SK-N-MC (cell line): Measurements from ENCODE around the gene FLNB.

Source experiments
- DNase-seq: peaks from one replicate; pipeline ENCODE4 v3.0.0-alpha.2; 2011; ENCODE audit warnings: low read depth, low spot score
- H3K27ac ChIP-seq: fragments of 200-600 bp; sonication (generic); 2 replicates; pipeline ENCODE4 v1.5.1; 2016; ENCODE audit warnings: mixed run types
- H3K36me3 ChIP-seq: fragments of 200-600 bp; sonication (generic); 2 replicates; pipeline ENCODE4 v1.6.1; 2017; ENCODE audit warnings: antibody characterized with exemption, low read length, mixed read lengths; ENCODE audit not compliant: insufficient read depth
- H3K4me3 ChIP-seq: fragments of 200-600 bp; sonication (generic); 2 replicates; pipeline ENCODE4 v1.5.1; 2016
- H3K9ac ChIP-seq: fragments of 200-600 bp; sonication (generic); 2 replicates; pipeline ENCODE4 v1.8.0; 2017; ENCODE audit warnings: mixed run types, mixed read lengths; ENCODE audit not compliant: insufficient read length
- H3K9me3 ChIP-seq: fragments of 200-600 bp; sonication (generic); 2 replicates; pipeline ENCODE4 v1.6.1; 2017; ENCODE audit warnings: low read depth, mild to moderate bottlenecking, antibody characterized with exemption, low read length, moderate library complexity, mixed read lengths
- EZH2 ChIP-seq: fragments of 200-600 bp; sonication (generic); IDR thresholded peaks from one replicate; pipeline ENCODE4 v1.6.1; 2017; ENCODE audit warnings: antibody characterized with exemption
- FOXP2 ChIP-seq: optimal IDR thresholded peaks from 2 replicates; pipeline ENCODE3; 2011; ENCODE audit warnings: mild to moderate bottlenecking, moderate library complexity; ENCODE audit not compliant: insufficient read depth; ENCODE audit errors: extremely low read length, control extremely low read depth
- POLR2AphosphoS5 ChIP-seq: IDR thresholded peaks from 2 replicates; pipeline ENCODE4 v1.6.1; 2012; ENCODE audit warnings: mild to moderate bottlenecking, low read depth, low read length, borderline replicate concordance

Gene FLNB

DNA sequence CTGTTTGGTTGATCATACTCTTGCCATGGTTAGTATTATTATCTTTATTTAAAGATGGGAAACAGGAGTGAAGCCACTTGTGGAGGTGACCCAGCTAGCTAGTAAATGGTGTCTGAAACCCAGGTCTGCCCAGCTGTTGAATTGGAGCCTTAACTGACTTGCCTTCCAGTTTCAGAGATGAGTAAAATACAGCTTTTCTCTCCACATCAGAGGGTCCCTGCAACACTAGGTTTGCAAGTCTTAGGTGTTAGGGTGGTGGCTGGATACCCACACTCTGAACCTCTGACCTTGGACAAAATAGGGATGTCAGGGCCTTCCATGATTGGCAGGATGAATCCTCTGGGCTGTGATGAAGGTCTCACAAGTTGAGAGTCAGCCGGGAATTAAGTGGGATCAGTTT lies 4.1 kb downstream of the FLNB start:
- Histone ChIP-seq H3K9me3 (no peaks in the 10 kb centered on the region), H3K27ac (no peak overlapping the region)
- TF ChIP-seq FOXP2 (no peak), EZH2 (no peak)

DNA sequence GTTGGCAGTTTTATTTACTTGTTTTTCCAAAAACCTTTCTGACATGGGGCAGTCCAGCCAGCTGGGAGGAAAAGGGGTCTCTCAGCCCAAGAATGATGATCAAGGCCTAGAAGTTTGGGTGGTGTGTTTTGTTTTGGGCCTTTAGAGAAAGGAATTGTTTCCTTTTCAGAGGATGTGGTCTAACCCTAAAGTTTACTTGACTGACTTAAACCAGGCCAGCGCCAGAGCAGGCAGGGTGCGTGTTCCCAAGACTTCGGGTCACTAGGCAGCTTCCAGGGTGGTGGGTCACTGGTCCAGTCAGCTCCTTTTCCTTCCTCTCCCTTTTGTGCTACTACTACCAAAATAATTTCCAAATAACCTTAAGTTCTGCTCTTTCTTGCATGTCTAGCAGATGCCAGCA lies 4.9 kb downstream of the FLNB start:
- Histone ChIP-seq H3K4me3 (no peak overlapping the region), H3K9me3 (no peaks in the 10 kb centered on the region), H3K9ac (no peak overlapping the region), H3K27ac (no peak overlapping the region), H3K36me3 (no peaks in the 10 kb centered on the region)
- no peak for TF ChIP-seq POLR2AphosphoS5
- no peak for TF ChIP-seq EZH2
- TF ChIP-seq FOXP2, result no peak
- no peak for DNase-seq

More for the DNA sequence above, 4.1 kb downstream of the FLNB start:
- Histone ChIP-seq H3K4me3 (no peak overlapping the region), H3K9ac (no peak overlapping the region), H3K36me3 (no peaks in the 10 kb centered on the region)
- no peak for DNase-seq

DNA sequence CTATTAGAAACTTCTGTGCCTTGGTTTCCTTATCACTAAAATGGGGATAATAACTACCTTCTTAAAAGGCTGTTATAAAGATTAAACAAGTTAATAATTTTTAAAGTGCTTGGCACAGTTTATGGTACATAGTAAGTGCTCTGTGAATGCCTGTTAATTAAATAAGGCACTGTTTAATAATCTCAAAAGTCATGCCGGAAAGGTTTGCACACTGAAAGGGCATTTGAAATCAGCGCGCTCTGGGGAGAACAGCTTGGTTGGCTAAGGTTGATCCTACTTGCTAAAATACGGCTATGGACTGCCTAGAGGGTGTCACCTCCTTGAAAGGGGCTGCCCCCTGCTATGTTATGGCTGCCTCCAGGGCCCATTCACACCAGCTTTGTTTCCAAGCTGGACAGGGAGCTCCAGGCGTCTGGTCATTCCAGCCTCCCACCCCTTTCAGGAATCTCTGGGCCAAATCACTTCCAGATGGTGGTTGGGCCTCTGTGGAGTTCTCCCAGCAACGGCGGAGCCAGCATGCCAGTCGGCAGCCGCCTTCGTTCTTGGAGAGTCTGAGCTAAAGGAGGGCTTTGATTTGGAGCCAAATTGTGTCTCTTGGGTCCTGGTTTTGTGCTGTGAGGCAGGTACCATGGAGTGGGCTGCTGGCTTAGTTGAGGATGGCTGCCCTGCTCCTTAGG lies 5.9 kb downstream of the FLNB start:
- no peak overlapping the region for H3K27ac ChIP-seq
- no peak overlapping the region for H3K9ac ChIP-seq
- H3K9me3 ChIP-seq, result no peaks in the 10 kb centered on the region
- no peak for DNase-seq
- H3K36me3 ChIP-seq, result no peaks in the 10 kb centered on the region
- TF ChIP-seq POLR2AphosphoS5 (no peak), FOXP2 (no peak), EZH2 (no peak)
- no peak overlapping the region for H3K4me3 ChIP-seq

DNA sequence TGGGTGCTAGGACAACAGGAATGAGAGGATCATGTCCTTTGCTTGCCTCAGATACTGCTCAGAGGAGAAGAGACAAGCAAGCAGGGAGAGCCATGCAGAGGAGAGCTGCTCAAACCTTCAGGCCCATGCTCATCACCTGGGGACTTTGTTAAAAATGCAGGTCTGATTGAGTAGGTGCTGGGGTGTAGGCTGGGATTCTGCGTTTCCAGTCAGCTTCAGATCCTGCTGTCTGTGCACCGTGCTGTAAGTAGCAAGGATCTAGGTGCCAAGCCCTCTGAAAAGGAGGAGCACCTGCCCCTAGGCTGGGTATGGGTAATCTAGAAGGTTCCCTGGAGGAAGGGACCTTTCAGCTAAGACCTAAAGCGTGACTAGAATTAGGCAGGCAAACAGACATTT lies 7.3 kb downstream of the FLNB start:
- no peaks in the 10 kb centered on the region for H3K36me3 ChIP-seq
- no peak for DNase-seq
- H3K4me3 ChIP-seq, result no peak overlapping the region
- no peak for TF ChIP-seq POLR2AphosphoS5
- no peak for TF ChIP-seq EZH2
- no peak for TF ChIP-seq FOXP2
- H3K9ac ChIP-seq, result no peak overlapping the region
- no peak overlapping the region for H3K27ac ChIP-seq
- no peaks in the 10 kb centered on the region for H3K9me3 ChIP-seq

DNA sequence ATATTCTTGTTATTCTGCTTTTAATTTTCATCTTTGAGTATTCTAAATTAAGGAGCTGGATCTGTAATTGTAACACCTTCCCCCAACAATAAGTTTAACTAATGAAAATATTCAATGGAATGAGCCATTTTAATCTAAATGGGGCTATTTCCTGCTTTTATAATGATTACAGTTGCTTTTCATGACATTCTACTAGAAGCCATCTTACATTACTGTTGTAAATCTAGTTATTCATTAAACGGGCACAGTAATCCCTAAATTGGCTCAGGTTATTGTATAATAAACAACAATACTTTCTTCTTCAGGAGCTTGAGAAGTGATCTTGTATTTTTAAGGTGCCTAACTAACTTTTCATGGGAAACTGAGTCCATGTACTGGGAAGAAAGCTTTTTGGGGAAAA lies 8.5 kb downstream of the FLNB start:
- no peak for DNase-seq
- H3K36me3 ChIP-seq, result no peaks in the 10 kb centered on the region
- H3K9ac ChIP-seq, result no peak overlapping the region
- no peak overlapping the region for H3K4me3 ChIP-seq
- H3K27ac ChIP-seq, result no peak overlapping the region
- H3K9me3 ChIP-seq, result no peaks in the 10 kb centered on the region
- TF ChIP-seq POLR2AphosphoS5 (no peak), EZH2 (no peak), FOXP2 (no peak)

DNA sequence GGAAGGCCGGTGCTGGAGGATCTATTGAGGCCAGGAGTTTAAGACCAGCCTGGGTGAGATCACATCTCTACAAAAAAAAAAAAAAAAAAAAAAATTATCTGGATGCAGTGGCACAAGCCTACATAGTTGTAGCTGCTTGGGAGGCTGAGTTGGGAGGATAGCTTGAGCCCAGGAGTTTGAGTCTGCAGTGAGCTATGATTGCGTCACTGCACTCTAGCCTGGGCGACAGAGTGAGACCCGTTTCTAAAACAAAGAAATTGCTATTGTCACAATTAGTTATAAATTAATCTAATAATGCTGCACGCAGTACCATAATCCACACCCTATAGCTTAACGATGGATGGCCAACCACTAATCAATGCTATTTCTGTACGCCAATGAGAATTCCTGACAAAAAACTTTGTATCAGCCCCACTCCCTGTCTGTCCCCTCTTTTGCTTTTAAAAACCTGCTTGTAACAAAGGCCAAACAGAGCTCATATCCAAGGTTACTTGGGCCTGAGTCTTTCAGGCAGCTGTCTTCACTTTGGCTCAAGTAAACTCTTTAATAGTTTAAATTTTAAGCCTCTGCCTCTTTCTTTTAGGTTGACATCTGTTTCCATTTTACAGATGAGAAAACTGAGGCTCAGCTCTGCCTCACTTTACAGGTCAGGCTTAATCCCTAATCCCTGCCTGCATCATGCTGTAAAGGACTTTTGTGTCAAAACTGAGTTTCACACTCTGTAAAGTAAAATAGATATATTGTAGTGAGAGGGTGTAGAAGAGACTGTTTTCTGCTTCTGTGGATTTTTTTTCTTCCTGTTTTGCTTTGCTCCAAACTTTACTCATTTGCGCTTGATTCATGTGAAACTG lies 10.9 kb downstream of the FLNB start:
- H3K9ac ChIP-seq, result no peak overlapping the region
- no peak for TF ChIP-seq EZH2
- TF ChIP-seq FOXP2, result no peak
- no peak for TF ChIP-seq POLR2AphosphoS5
- no peak overlapping the region for H3K27ac ChIP-seq
- H3K9me3 ChIP-seq, result no peaks in the 10 kb centered on the region
- no peak overlapping the region for H3K4me3 ChIP-seq
- no peaks in the 10 kb centered on the region for H3K36me3 ChIP-seq
- no peak for DNase-seq

DNA sequence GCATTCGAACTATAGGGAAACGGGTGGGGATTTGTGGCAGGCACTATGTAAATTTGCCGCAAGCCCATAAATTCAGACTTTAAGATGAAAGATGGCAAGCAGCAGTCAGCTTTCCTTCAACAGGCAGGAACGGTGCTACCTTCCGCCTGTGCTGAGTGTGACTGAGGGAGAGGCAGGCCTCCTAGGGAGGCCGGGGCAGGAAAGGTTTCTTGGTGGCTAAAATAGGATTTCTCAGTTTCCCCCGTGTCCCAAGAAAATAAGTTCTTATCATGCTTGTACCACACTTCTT lies 12.5 kb downstream of the FLNB start:
- TF ChIP-seq FOXP2, result no peak
- no peak for TF ChIP-seq EZH2
- TF ChIP-seq POLR2AphosphoS5, result no peak
- DNase-seq, result no peak
- Histone ChIP-seq H3K4me3 (no peak overlapping the region), H3K9ac (no peak overlapping the region), H3K27ac (no peak overlapping the region), H3K36me3 (no peaks in the 10 kb centered on the region), H3K9me3 (no peaks in the 10 kb centered on the region)

DNA sequence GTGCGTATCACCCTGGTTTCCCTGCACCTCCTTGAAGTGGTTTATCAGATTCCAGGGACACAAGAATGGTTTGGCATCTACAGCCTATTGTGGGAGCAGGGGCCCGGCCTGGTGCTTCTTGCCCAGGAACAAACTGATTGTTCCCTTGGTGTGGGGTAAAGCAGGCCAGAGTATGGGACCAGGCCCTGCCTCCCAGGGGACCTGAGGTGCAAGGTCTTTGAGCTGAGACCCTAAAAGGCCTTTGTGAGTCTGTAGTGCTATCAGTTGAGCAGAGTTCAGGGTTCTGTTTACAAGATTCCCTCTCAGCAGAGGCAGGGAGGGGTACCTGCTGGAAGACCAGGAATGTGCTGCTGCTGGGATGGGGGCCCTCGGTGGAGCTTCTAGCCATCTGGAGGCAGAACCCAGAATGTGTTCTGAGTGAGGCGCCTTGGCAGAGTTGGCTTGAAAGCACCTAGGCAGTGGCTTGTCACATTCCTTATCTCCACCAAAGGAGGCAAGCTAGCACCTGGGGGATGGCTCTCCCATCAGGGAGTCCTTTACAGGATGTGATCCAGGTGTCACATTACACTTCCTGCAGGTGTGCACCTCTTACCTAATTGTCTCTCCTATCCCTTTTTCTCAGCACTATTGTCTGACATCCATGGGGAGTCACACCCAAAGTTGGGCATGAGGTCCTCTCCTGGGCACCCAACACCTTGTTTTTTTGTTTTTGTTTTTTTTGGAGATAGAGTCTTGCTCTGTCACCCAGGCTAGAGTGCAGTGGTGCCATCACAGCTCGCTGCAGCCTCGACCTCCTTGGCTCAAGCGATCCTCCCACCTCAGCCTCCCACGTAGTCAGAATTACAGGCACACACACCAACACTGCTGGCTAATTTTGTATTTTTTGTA lies 13.1 kb downstream of the FLNB start:
- TF ChIP-seq POLR2AphosphoS5, result no peak
- TF ChIP-seq FOXP2, result no peak
- TF ChIP-seq EZH2, result no peak
- Histone ChIP-seq H3K36me3 (no peaks in the 10 kb centered on the region), H3K9me3 (no peaks in the 10 kb centered on the region), H3K9ac (no peak overlapping the region), H3K27ac (no peak overlapping the region), H3K4me3 (no peak overlapping the region)
- no peak for DNase-seq
